Spleen (tissue), 11 donors: ENCODE results near the gene PLA2G2F. TPM values are rescaled to one million over a fixed set of nuclear protein-coding genes. Genes with fewer than 3 reads are reported as not detected.

Experiments
- DNase-seq: peaks from one replicate; pipeline ENCODE4 v3.0.0-alpha.2; 2020
- H3K27ac ChIP-seq, 8 donors: fragments of 200-600 bp; sonication (generic) in 7 of 8; 1 replicate in 4 of 8; 2 replicates in 4 of 8; pipeline versions ENCODE4 v1.5.0 to v1.8.0; 2016 to 2021; ENCODE audit warnings: inconsistent platforms in 4 of 8, mild to moderate bottlenecking in 4 of 8, moderate library complexity in 1 of 8
- H3K27me3 ChIP-seq, 7 donors: fragments of 200-600 bp; sonication (generic) in 6 of 7; replicated peaks in 1 of 7; 1 replicate in 4 of 7; 2 replicates in 3 of 7; pipeline versions ENCODE4 v1.5.0 to v1.8.0; 2016 to 2021; ENCODE audit warnings: inconsistent platforms in 3 of 7, mild to moderate bottlenecking in 1 of 7
- H3K36me3 ChIP-seq, 6 donors: fragments of 200-600 bp; sonication (generic) in 5 of 6; 1 replicate in 4 of 6; 2 replicates in 2 of 6; pipeline versions ENCODE4 v1.5.0 to v1.8.0; 2016 to 2021; ENCODE audit warnings: inconsistent platforms in 2 of 6
- H3K4me1 ChIP-seq, 6 donors: fragments of 200-600 bp; sonication (generic) in 5 of 6; 1 replicate in 3 of 6; 2 replicates in 3 of 6; pipeline versions ENCODE4 v1.5.0 to v1.8.0; 2016 to 2021; ENCODE audit warnings: inconsistent platforms in 3 of 6
- H3K4me3 ChIP-seq, 8 donors: fragments of 200-600 bp; sonication (generic) in 7 of 8; 1 replicate in 4 of 8; 2 replicates in 4 of 8; pipeline versions ENCODE4 v1.5.0 to v1.8.0; 2016 to 2021; ENCODE audit warnings: inconsistent platforms in 4 of 8, mild to moderate bottlenecking in 4 of 8, moderate library complexity in 2 of 8
- H3K9me3 ChIP-seq, 8 donors: fragments of 200-600 bp; sonication (generic) in 7 of 8; 1 replicate in 4 of 8; 2 replicates in 4 of 8; pipeline versions ENCODE4 v1.5.0 to v1.8.0; 2016 to 2021; ENCODE audit warnings: inconsistent platforms in 4 of 8
- POLR2A ChIP-seq, 3 donors: fragments of 450-650 bp; IDR thresholded peaks; one replicate each; pipeline ENCODE4 v1.5.1; 2017; ENCODE audit warnings: antibody characterized with exemption in 3 of 3, mild to moderate bottlenecking in 1 of 3
- POLR2AphosphoS5 ChIP-seq, 3 donors: sonication (generic); formaldehyde crosslinking; IDR thresholded peaks; one replicate each; pipeline ENCODE4 v1.5.1; 2017; ENCODE audit warnings: antibody characterized with exemption in 3 of 3
- WGBS, 5 donors: extraction: QIAGEN DNeasy Blood & Tissue Kit in 3 of 5; methylation state at CpG; one replicate each; pipeline versions ENCODE4 v1.1.5 to v1.1.7; 2013 to 2018; 5-methylcytosine and 5-hydroxymethylcytosine counted together
- intact Hi-C: fragments of 100-400 bp; cut with DNase I; formaldehyde crosslinking; loops from one replicate; pipeline ENCODE4 v1.15.0; 2023; ENCODE audit warnings: low total_unique reads
- polyA plus RNA-seq, 3 donors: library from polyadenylated mRNA; stranded (reverse); fragments of 200-250 nt; gene quantifications; one replicate each; pipeline ENCODE4 v1.2.1, GENCODE V29; 2013
- total RNA-seq, 7 donors: library from RNA; depleted of rRNA in 3 of 7; stranded (reverse); fragments of >200 nt in 3 of 7; fragmentation: NEBNext Ultra II Directional in 4 of 7; extraction: Animal tissue kit (Norgen Biotek cat#: 25700) in 4 of 7; gene quantifications; one replicate each; pipeline versions ENCODE4 v1.1.0 to v1.2.1, GENCODE V29; 2016 to 2021
- TF ChIP-seq, protein P1 (sequence below), 11 experiments: fragments of 200-600 bp in 7 of 11; fragments of 450-650 bp in 4 of 11; sonication (generic) in 4 of 11; IDR thresholded peaks in 8 of 11; conservative IDR thresholded peaks in 3 of 11; 1 replicate in 7 of 11; 2 replicates in 4 of 11; pipeline versions ENCODE4 v1.4.0 to v1.8.0; 2016 to 2021; ENCODE audit warnings: antibody characterized with exemption in 11 of 11, inconsistent platforms in 4 of 11, mild to moderate bottlenecking in 1 of 11
- donor health status: healthy with polysubstance abuse.
- donor health status: DM: no; HTN: no; CAD: no; lungs with moderate emphysema.
- donor health status: DM: no; HTN: no; CAD: no.
- donor health status: Bipolar disorder and iron deficiency.
- donor health status: healthy.
- donor health status: DM: no; HTN: no; CAD: no.
- donor health status: DM: yes; HTN: yes; CAD: no.

PLA2G2F gene
- total and polyA plus RNA-seq, 10 donors = not detected

DNA sequence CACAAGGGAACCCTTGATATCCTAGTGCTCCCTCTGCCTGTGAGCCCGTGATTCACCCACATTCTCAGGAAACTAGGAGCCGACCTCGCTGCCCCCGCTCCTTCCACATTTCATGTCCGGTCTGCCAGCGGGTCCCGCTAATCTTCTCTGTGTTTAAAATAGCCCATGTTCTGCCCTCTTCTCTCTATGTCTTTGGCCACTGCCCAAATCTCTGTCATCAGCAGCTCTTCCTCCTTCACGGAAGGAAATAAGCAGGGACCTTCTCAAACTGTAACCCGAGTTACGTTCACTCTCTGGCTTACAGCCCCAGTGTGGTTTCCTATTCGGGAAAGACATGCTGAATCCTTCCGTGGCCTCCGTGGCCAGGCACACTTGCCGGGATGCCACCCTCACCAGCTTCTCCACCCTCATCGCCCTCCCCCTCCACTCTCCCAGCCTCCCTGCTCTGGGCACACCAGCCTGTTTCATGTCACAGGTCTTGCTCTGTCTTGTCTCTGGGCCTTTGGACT, 25.6 kb downstream of the PLA2G2F start:
- Histone ChIP-seq H3K27ac (peak overlapping the region in 6 of 8 donors; percentile 3 to 59 (median 48)), H3K4me1 (peaks cover 0 to 32% (median 23%) of the 10 kb centered on the region in 6 donors), H3K4me3 (no peak overlapping the region), H3K36me3 (no peaks in the 10 kb centered on the region), H3K27me3 (no peaks in the 10 kb centered on the region), H3K9me3 (peaks cover 4 to 58% (median 49%) of the 10 kb centered on the region in 8 donors)
- DNase-seq = no peak
- TF ChIP-seq, protein P1, sequence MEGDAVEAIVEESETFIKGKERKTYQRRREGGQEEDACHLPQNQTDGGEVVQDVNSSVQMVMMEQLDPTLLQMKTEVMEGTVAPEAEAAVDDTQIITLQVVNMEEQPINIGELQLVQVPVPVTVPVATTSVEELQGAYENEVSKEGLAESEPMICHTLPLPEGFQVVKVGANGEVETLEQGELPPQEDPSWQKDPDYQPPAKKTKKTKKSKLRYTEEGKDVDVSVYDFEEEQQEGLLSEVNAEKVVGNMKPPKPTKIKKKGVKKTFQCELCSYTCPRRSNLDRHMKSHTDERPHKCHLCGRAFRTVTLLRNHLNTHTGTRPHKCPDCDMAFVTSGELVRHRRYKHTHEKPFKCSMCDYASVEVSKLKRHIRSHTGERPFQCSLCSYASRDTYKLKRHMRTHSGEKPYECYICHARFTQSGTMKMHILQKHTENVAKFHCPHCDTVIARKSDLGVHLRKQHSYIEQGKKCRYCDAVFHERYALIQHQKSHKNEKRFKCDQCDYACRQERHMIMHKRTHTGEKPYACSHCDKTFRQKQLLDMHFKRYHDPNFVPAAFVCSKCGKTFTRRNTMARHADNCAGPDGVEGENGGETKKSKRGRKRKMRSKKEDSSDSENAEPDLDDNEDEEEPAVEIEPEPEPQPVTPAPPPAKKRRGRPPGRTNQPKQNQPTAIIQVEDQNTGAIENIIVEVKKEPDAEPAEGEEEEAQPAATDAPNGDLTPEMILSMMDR (IDR thresholded peaks at IDR 0.05 in 8 of 11, conservative IDR thresholded peaks at IDR 0.05 in 3 of 11) = peak in 1 of 11 experiments; percentile 24
- TF ChIP-seq POLR2AphosphoS5 (IDR thresholded peaks at IDR 0.05) (peak in 2 of 3 donors; percentile 32 to 40), POLR2A (IDR thresholded peaks at IDR 0.05) (no peak)
- intact Hi-C loops = no loop called here
- 45 to 69% (median 57%) methylated on average over 15 of the region's 15 CpGs for WGBS, 5 donors

DNA sequence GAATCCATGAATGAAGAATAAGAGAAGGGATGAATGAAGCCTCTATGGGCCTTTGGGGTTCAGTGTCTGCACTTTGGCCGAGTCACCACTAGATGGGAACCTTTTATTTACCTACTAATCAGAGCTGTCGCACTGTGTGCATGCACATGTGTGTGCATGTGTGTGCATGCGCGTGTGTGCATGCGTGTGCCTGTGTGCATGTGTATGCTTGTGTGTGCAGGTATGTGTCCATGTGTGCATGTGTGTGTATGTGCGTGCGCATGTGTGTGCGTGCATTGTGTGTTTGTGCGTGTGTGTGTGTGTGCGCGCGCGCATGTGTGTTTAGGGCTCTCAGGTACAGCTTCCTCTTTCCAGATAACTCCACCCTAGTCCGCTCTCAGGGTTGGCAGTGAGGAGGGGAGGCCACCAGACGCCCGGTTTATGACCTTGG, 26.4 kb downstream of the PLA2G2F start:
- Histone ChIP-seq H3K27me3 (no peaks in the 10 kb centered on the region), H3K27ac (peak overlapping the region in 1 of 8 donors; percentile 59), H3K9me3 (peaks cover 0 to 50% (median 41%) of the 10 kb centered on the region in 8 donors), H3K4me1 (peaks cover 0 to 33% (median 23%) of the 10 kb centered on the region in 6 donors), H3K36me3 (no peaks in the 10 kb centered on the region), H3K4me3 (no peak overlapping the region)
- no peak for DNase-seq
- intact Hi-C loops = no loop called here
- WGBS, 5 donors = 63 to 81% (median 74%) methylated on average over 15 to 16 of the region's 16 CpGs
- TF ChIP-seq, protein P1 (IDR thresholded peaks at IDR 0.05 in 8 of 11, conservative IDR thresholded peaks at IDR 0.05 in 3 of 11) = peak in 4 of 11 experiments; percentile 24 to 28 (median 25)
- TF ChIP-seq POLR2A (IDR thresholded peaks at IDR 0.05) (no peak), POLR2AphosphoS5 (IDR thresholded peaks at IDR 0.05) (no peak)

DNA sequence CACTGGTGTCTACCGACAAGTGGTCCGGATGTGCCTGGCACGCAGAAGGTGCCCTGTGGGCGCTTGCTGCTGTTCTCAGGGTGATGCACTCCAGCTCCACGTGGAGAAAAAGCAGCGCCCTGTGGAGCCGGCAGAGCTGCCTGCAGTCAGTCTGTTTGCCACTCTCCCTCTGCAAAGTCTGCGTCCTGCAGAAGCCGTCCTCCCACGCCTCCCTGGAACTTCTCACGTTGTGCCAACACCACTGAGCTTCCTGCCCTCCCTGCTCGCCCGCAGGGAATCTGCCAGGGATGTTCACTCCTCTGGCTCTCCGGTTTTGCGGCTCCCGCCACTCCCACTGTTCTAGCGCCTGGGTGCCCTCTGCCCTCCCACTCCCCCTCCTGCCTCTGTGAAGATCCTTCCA, 26.9 kb downstream of the PLA2G2F start:
- intact Hi-C loops = no loop called here
- Histone ChIP-seq H3K27ac (no peak overlapping the region), H3K36me3 (no peaks in the 10 kb centered on the region), H3K27me3 (no peaks in the 10 kb centered on the region), H3K4me3 (no peak overlapping the region), H3K4me1 (peaks cover 0 to 38% (median 25%) of the 10 kb centered on the region in 6 donors), H3K9me3 (peaks cover 0 to 45% (median 36%) of the 10 kb centered on the region in 8 donors)
- TF ChIP-seq, protein P1 (IDR thresholded peaks at IDR 0.05 in 8 of 11, conservative IDR thresholded peaks at IDR 0.05 in 3 of 11) = no peak
- peak in 2 of 3 donors; percentile 21 to 27 for TF ChIP-seq POLR2AphosphoS5 (IDR thresholded peaks at IDR 0.05)
- 51 to 69% (median 62%) methylated on average over 16 to 17 of the region's 17 CpGs for WGBS, 5 donors
- DNase-seq = no peak

DNA sequence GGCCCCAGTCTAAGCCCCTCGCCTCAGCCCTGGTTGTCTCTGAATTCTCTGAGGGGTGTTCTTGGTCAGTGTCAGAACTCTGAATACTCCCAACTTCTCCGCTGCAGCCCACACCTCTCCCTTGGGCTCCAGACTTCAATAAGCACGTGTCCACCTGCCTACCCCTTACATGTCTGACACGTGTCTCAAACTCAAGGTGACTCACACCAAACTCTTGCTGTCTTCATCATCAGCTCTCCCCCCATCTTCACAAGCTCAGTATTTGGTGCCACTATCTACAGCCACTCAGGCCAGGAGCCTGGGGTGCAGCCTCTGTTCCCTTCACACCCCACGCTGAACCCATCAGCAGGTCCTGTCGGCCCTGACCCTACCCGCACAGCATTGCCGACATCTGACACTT, 28.0 kb downstream of the PLA2G2F start:
- Histone ChIP-seq H3K27ac (no peak overlapping the region), H3K9me3 (peaks cover 0 to 34% (median 25%) of the 10 kb centered on the region in 8 donors), H3K27me3 (no peaks in the 10 kb centered on the region), H3K4me1 (peaks cover 0 to 45% (median 27%) of the 10 kb centered on the region in 6 donors), H3K4me3 (no peak overlapping the region), H3K36me3 (no peaks in the 10 kb centered on the region)
- intact Hi-C loops = no loop called here
- no peak for TF ChIP-seq POLR2AphosphoS5 (IDR thresholded peaks at IDR 0.05)
- no peak for DNase-seq
- 84 to 94% (median 89%) methylated on average over 8 of the region's 8 CpGs for WGBS, 5 donors
